ENCODE measurements around the gene TRIM24.

Gene TRIM24

GRCh38 chr7:138602451-138602850 is 142.4 kb downstream of the TRIM24 start:
- no peaks in the 10 kb centered on the region for H3K36me3 Mint-ChIP-seq (ENCODE audit: low read depth)
- peaks cover 6% of the 10 kb centered on the region for H3K4me1 Mint-ChIP-seq
- H3K27ac Mint-ChIP-seq = peak overlapping the region in 1 of 3 experiments; percentile 40
- no peaks in the 10 kb centered on the region for H3K27me3 Mint-ChIP-seq (ENCODE audit: low read depth)
- H3K4me3 Mint-ChIP-seq = no peak overlapping the region
- no peaks in the 10 kb centered on the region for H3K9me3 Mint-ChIP-seq
- no peak for TF ChIP-seq CTCF (IDR thresholded peaks at IDR 0.05; ENCODE audit: unreplicated experiment in 3 of 3)

GRCh38 chr7:138603549-138604318 is 143.7 kb downstream of the TRIM24 start:
- no peak overlapping the region for H3K4me3 Mint-ChIP-seq
- no peak overlapping the region for H3K27ac Mint-ChIP-seq
- TF ChIP-seq CTCF (IDR thresholded peaks at IDR 0.05; ENCODE audit: unreplicated experiment in 3 of 3) = no peak
- H3K4me1 Mint-ChIP-seq = peaks cover 18% of the 10 kb centered on the region
- H3K36me3 Mint-ChIP-seq (ENCODE audit: low read depth) = no peaks in the 10 kb centered on the region
- H3K27me3 Mint-ChIP-seq (ENCODE audit: low read depth) = no peaks in the 10 kb centered on the region
- no peaks in the 10 kb centered on the region for H3K9me3 Mint-ChIP-seq

GRCh38 chr7:138606236-138606635 is 146.2 kb downstream of the TRIM24 start:
- no peak overlapping the region for H3K4me3 Mint-ChIP-seq
- H3K27ac Mint-ChIP-seq = no peak overlapping the region
- peaks cover 6% of the 10 kb centered on the region for H3K9me3 Mint-ChIP-seq
- no peak for TF ChIP-seq CTCF (IDR thresholded peaks at IDR 0.05; ENCODE audit: unreplicated experiment in 3 of 3)
- H3K36me3 Mint-ChIP-seq (ENCODE audit: low read depth) = no peaks in the 10 kb centered on the region
- H3K4me1 Mint-ChIP-seq = peaks cover 30% of the 10 kb centered on the region
- peaks cover 3% of the 10 kb centered on the region for H3K27me3 Mint-ChIP-seq (ENCODE audit: low read depth)

- Mint-ChIP-seq H3K36me3 (ENCODE audit: low read depth) (no peaks in the 10 kb centered on the region), H3K9me3 (peaks cover 9% of the 10 kb centered on the region), H3K4me3 (no peak overlapping the region), H3K4me1 (peaks cover 30% of the 10 kb centered on the region), H3K27ac (peak overlapping the region in 2 of 3 experiments; percentile 29 to 59), H3K27me3 (ENCODE audit: low read depth) (peaks cover 3% of the 10 kb centered on the region)
- TF ChIP-seq CTCF (IDR thresholded peaks at IDR 0.05; ENCODE audit: unreplicated experiment in 3 of 3) = no peak
Observed at GRCh38 chr7:138607216-138608126, 147.4 kb downstream of the TRIM24 start.

- peaks cover 2% of the 10 kb centered on the region for H3K36me3 Mint-ChIP-seq (ENCODE audit: low read depth)
- peaks cover 30% of the 10 kb centered on the region for H3K4me1 Mint-ChIP-seq
- no peak for TF ChIP-seq CTCF (IDR thresholded peaks at IDR 0.05; ENCODE audit: unreplicated experiment in 3 of 3)
- no peak overlapping the region for H3K4me3 Mint-ChIP-seq
- peaks cover 5% of the 10 kb centered on the region for H3K27me3 Mint-ChIP-seq (ENCODE audit: low read depth)
- peak overlapping the region in 2 of 3 experiments; percentile 48 to 59 for H3K27ac Mint-ChIP-seq
- peaks cover 9% of the 10 kb centered on the region for H3K9me3 Mint-ChIP-seq
Observed at GRCh38 chr7:138608275-138608674, 148.2 kb downstream of the TRIM24 start.

Measured in nephron (organoid).